ENCODE data around the gene ADK. TPM values are rescaled to one million over a fixed set of nuclear protein-coding genes. Genes with fewer than 3 reads are reported as not detected.
"Not testable (repeated sequence)": the region's sequence is repeated elsewhere in the genome, so short reads cannot be mapped to it uniquely, and the experiment has no call there.

The ADK gene
- total RNA-seq, 4 donors from 2014 or later = 62.1 to 84.7 (median 74.4) TPM

DNA sequence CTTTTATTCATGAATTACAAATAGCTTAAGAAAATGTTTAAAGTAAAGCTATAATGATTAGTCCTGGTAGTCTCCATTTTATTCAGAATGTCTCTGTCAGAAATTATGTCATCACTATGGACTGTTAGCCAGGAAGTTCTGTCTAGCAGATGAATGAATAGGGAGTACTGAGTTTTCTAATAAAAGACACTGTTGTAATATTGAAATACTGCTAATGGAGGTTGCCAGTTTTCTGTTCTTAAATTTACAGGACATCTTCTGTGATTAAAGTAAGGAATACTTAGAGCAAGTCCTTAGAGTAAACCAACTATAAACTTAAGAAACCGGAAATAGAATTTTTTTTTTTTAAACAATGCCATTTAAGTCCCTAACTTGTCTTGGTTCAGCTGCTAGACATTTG, 309.8 kb downstream of the ADK start:
- WGBS, 2 donors = 28 to 37% methylated on average over 1 of the region's 1 CpG
- DNase-seq = no peak
- H3K9me3 ChIP-seq = no peaks in the 10 kb centered on the region
- H3K4me3 ChIP-seq (replicated peaks in 1 of 3) = no peak overlapping the region
- H3K36me3 ChIP-seq = no peaks in the 10 kb centered on the region
- TF ChIP-seq POLR2A (IDR thresholded peaks at IDR 0.05) = no peak
- no peak for TF ChIP-seq CTCF (IDR thresholded peaks at IDR 0.05)
- intact Hi-C loops (cut with DNase I) = no loop called here
- no peaks in the 10 kb centered on the region for H3K4me1 ChIP-seq
- H3K27ac ChIP-seq = no peak overlapping the region
- no peaks in the 10 kb centered on the region for H3K27me3 ChIP-seq

- no peak overlapping the region for H3K4me3 ChIP-seq (replicated peaks in 1 of 3)
- WGBS, 2 donors = 96 to 99% methylated on average over 7 of the region's 7 CpGs
- intact Hi-C loops (cut with DNase I) = no loop called here
- no peaks in the 10 kb centered on the region for H3K27me3 ChIP-seq
- H3K27ac ChIP-seq = no peak overlapping the region
- no peaks in the 10 kb centered on the region for H3K4me1 ChIP-seq
- no peak for TF ChIP-seq POLR2A (IDR thresholded peaks at IDR 0.05)
- TF ChIP-seq CTCF (IDR thresholded peaks at IDR 0.05) = no peak
- H3K36me3 ChIP-seq = no peaks in the 10 kb centered on the region
- H3K9me3 ChIP-seq = no peaks in the 10 kb centered on the region
- DNase-seq = no peak
These were observed 323.1 kb downstream of the ADK start for GRCh38 chr10:74474022-74474713.

- H3K36me3 ChIP-seq; H3K9me3 ChIP-seq; H3K4me3 ChIP-seq (replicated peaks in 1 of 3); DNase-seq; H3K27ac ChIP-seq; intact Hi-C loops (cut with DNase I); H3K4me1 ChIP-seq; H3K27me3 ChIP-seq: not testable (repeated sequence)
- WGBS, 2 donors = 96 to 97% methylated on average over 10 of the region's 10 CpGs
These were observed 325.2 kb downstream of the ADK start for GRCh38 chr10:74476162-74476706.

GRCh38 chr10:74480778-74481177, 329.8 kb downstream of the ADK start:
- no peaks in the 10 kb centered on the region for H3K36me3 ChIP-seq
- H3K9me3 ChIP-seq = no peaks in the 10 kb centered on the region
- no peaks in the 10 kb centered on the region for H3K4me1 ChIP-seq
- no peak overlapping the region for H3K27ac ChIP-seq
- intact Hi-C loops (cut with DNase I) = no loop called here
- no peak overlapping the region for H3K4me3 ChIP-seq (replicated peaks in 1 of 3)
- H3K27me3 ChIP-seq = no peaks in the 10 kb centered on the region
- TF ChIP-seq CTCF (IDR thresholded peaks at IDR 0.05) (no peak), POLR2A (IDR thresholded peaks at IDR 0.05) (no peak)
- no peak for DNase-seq
- 95 to 100% methylated on average over 1 of the region's 1 CpG for WGBS, 2 donors

- 97 to 100% methylated on average over 3 of the region's 3 CpGs for WGBS, 2 donors
- no peak for TF ChIP-seq CTCF (IDR thresholded peaks at IDR 0.05)
- TF ChIP-seq POLR2A (IDR thresholded peaks at IDR 0.05) = no peak
- Histone ChIP-seq H3K9me3 (no peaks in the 10 kb centered on the region), H3K4me1 (no peaks in the 10 kb centered on the region), H3K27me3 (no peaks in the 10 kb centered on the region), H3K27ac (no peak overlapping the region), H3K4me3 (replicated peaks in 1 of 3) (no peak overlapping the region), H3K36me3 (no peaks in the 10 kb centered on the region)
- intact Hi-C loops (cut with DNase I) = no loop called here
- no peak for DNase-seq
These were observed 332.3 kb downstream of the ADK start for GRCh38 chr10:74483356-74483755.

Data from thyroid gland (tissue), 4 donors.